GM10847 (cell line): ENCODE measurements around the gene SDE2.

Source experiments
- POLR2A ChIP-seq: IDR thresholded peaks from 2 replicates; pipeline ENCODE4 v1.6.1; 2011; ENCODE audit not compliant: insufficient read length; ENCODE audit errors: extremely low read depth

The SDE2 gene

GRCh38 chr1:225999227-225999911 lies at the start of gene SDE2:
TSS of gene SDE2 (minus strand) at chr1:225999343. CDS start at chr1:225999312, 31 bp downstream.
- peak; percentile 97 for TF ChIP-seq POLR2A

- no peak for TF ChIP-seq POLR2A
These were observed 49.7 kb upstream of the SDE2 start for GRCh38 chr1:226048886-226049285.

- TF ChIP-seq POLR2A = no peak
These were observed 48.4 kb upstream of the SDE2 start for GRCh38 chr1:226047495-226047894.

- TF ChIP-seq POLR2A = no peak
These were observed 47.1 kb upstream of the SDE2 start for GRCh38 chr1:226046240-226046639.

- TF ChIP-seq POLR2A = no peak
These were observed 45.5 kb upstream of the SDE2 start for GRCh38 chr1:226044514-226045101.

- TF ChIP-seq POLR2A = no peak
These were observed 42.3 kb upstream of the SDE2 start for GRCh38 chr1:226041419-226041818.

GRCh38 chr1:226038661-226039060 lies 39.5 kb upstream of the SDE2 start:
- no peak for TF ChIP-seq POLR2A

- TF ChIP-seq POLR2A = no peak
These were observed 36.8 kb upstream of the SDE2 start for GRCh38 chr1:226035915-226036314.

GRCh38 chr1:226034482-226034881 lies 35.3 kb upstream of the SDE2 start:
- TF ChIP-seq POLR2A = no peak

- TF ChIP-seq POLR2A = no peak
These were observed 34.8 kb upstream of the SDE2 start for GRCh38 chr1:226033991-226034390.

- no peak for TF ChIP-seq POLR2A
These were observed 34.4 kb upstream of the SDE2 start for GRCh38 chr1:226033582-226033981.

GRCh38 chr1:226029568-226030225 lies 30.6 kb upstream of the SDE2 start:
- TF ChIP-seq POLR2A = no peak

GRCh38 chr1:226029093-226029496 lies 30.0 kb upstream of the SDE2 start:
- no peak for TF ChIP-seq POLR2A

- no peak for TF ChIP-seq POLR2A
These were observed 28.5 kb upstream of the SDE2 start for GRCh38 chr1:226027538-226028217.

GRCh38 chr1:226026833-226027232 lies 27.7 kb upstream of the SDE2 start:
- TF ChIP-seq POLR2A = no peak

- no peak for TF ChIP-seq POLR2A
These were observed 24.6 kb upstream of the SDE2 start for GRCh38 chr1:226023735-226024134.
